Ovary (tissue), 10 donors: ENCODE measurements around the gene LAT. TPM values are rescaled to one million over a fixed set of nuclear protein-coding genes. Genes with fewer than 3 reads are reported as not detected.
A peak's percentile ranks its signal among the peaks of the same experiment; 100 is the strongest.

Experiments
- DNase-seq, 5 donors: peaks; one replicate each; pipeline ENCODE4 v3.0.0-alpha.2; 2019 to 2020
- H3K27ac ChIP-seq, 2 donors: fragments of 200-600 bp; one replicate each; pipeline versions ENCODE4 v1.5.1 to v1.8.0; 2019 to 2022
- H3K27me3 ChIP-seq: fragments of 200-600 bp; one replicate; pipeline ENCODE4 v1.8.0; 2022
- H3K36me3 ChIP-seq: fragments of 200-600 bp; sonication (generic); one replicate; pipeline ENCODE4 v1.5.1; 2019
- H3K4me1 ChIP-seq: one replicate; pipeline ENCODE4 v1.8.1; 2013; ENCODE audit warnings: mild to moderate bottlenecking, moderate library complexity; ENCODE audit not compliant: insufficient read depth
- H3K4me3 ChIP-seq: fragments of 200-600 bp; sonication (generic); one replicate; pipeline ENCODE4 v1.5.1; 2017
- H3K9me3 ChIP-seq, 2 donors: fragments of 200-600 bp in 1 of 2; sonication (generic) in 1 of 2; one replicate each; pipeline versions ENCODE4 v1.5.1 to v1.8.1; 2013 to 2019; ENCODE audit warnings: mild to moderate bottlenecking in 1 of 2, moderate library complexity in 1 of 2
- CTCF ChIP-seq, 3 donors: fragments of 450-650 bp in 2 of 3; fragments of 200-600 bp in 1 of 3; IDR thresholded peaks; one replicate each; pipeline versions ENCODE4 v1.5.1 to v1.8.0; 2016 to 2022; ENCODE audit warnings: antibody characterized with exemption in 3 of 3, mild to moderate bottlenecking in 1 of 3
- EP300 ChIP-seq: sonication (generic); formaldehyde crosslinking; IDR thresholded peaks from one replicate; pipeline ENCODE4 v1.6.1; 2017; ENCODE audit warnings: antibody characterized with exemption
- POLR2A ChIP-seq: fragments of 450-650 bp; IDR thresholded peaks from one replicate; pipeline ENCODE4 v1.6.1; 2017; ENCODE audit warnings: antibody characterized with exemption, mild to moderate bottlenecking, moderate library complexity
- WGBS, 3 donors: extraction: QIAGEN DNeasy Blood & Tissue Kit in 1 of 3; methylation state at CpG; one replicate each; pipeline versions ENCODE4 v1.1.5 to v1.1.7; 2013 to 2017; 5-methylcytosine and 5-hydroxymethylcytosine counted together
- intact Hi-C, 4 donors: fragments of 100-400 bp; cut with DNase I; formaldehyde crosslinking; loops; one replicate each; pipeline versions ENCODE4 v1.11.0 to v1.15.1; 2022 to 2023
- long read RNA-seq, 3 donors: library from polyadenylated mRNA in 2 of 3; unstranded in 2 of 3; transcript quantifications; one replicate each; pipeline ENCODE4 v2.0.0 and lab custom pipeline, GENCODE V29; 2021 to 2026
- polyA plus RNA-seq, 2 donors: library from polyadenylated mRNA; stranded (reverse); fragments of 200-250 nt in 1 of 2; fragments of 350-450 nt in 1 of 2; fragmentation: Illumina TruSeq in 1 of 2; extraction: RNeasy Lipid Tissue Mini Kit (QIAGEN cat#74804) in 1 of 2; gene quantifications; one replicate each; pipeline ENCODE4 v1.2.3, GENCODE V29; 2013 to 2014
- total RNA-seq, 7 donors: library from RNA; depleted of rRNA in 2 of 7; stranded (reverse); fragments of >200 nt in 2 of 7; fragmentation: NEBNext Ultra II Directional in 3 of 7; extraction: Animal tissue kit (Norgen Biotek cat#: 25700) in 3 of 7; gene quantifications; one replicate each; pipeline versions ENCODE4 v1.1.0 to v1.2.4, GENCODE V29; 2016 to 2023
- donor health status: DM: no; HTN: no; CAD: no; lungs with moderate emphysema.
- donor health status: DM: no; HTN: no; CAD: no.
- donor health status: Bipolar disorder and iron deficiency.
- donor health status: DM: yes; HTN: yes; CAD: no.
- donor health status: DM: no; HTN: no; CAD: no.
- donor health status: DM: yes; HTN: yes; CAD: no.

The LAT gene
- total RNA-seq = 1 to 10 TPM; 2.6 to 6.0 (median 4.6) TPM
- 1 to 10 TPM; 1.0 to 4.8 TPM for polyA plus RNA-seq
- long read RNA-seq, donor 1, partial matches to known transcripts = 0 of 1 reads
- long read RNA-seq, donor 1, other reads (novel, unspliced or antisense) = 0 of 1 reads
- long read RNA-seq, donor 2 = 0 reads
- long read RNA-seq, donor 3, partial matches to known transcripts = 0 of 2 reads
- long read RNA-seq, donor 3, other reads (novel, unspliced or antisense) = 1 of 2 reads

- intact Hi-C loops = loop anchor here in 1 of 4 donors (10.0 kb wide), 1 partner anchor 750 kb away; no protein-coding TSS in a partner anchor
- no peak within 1 kb of the TSS for H3K27ac ChIP-seq
- TF ChIP-seq CTCF (IDR thresholded peaks at IDR 0.05) = no peak
- no peak for TF ChIP-seq POLR2A
- no peak for TF ChIP-seq EP300
- DNase-seq = no peak
- H3K4me1 ChIP-seq = no peaks in the 10 kb centered on the region
- WGBS, 3 donors = 74 to 83% (median 78%) methylated on average over 6 to 24 of the region's 24 CpGs
- no peaks in the 10 kb centered on the region for H3K9me3 ChIP-seq
- no peaks in the 10 kb centered on the region for H3K36me3 ChIP-seq
- H3K4me3 ChIP-seq = no peak within 1 kb of the TSS
- H3K27me3 ChIP-seq = no peaks in the 10 kb centered on the region
Observed at GRCh38 chr16:28984619-28985135, at the start of gene LAT. TSS of gene LAT (plus strand) at chr16:28985052. CDS start at chr16:28985418, 366 bp downstream.

GRCh38 chr16:28935346-28935745, 49.5 kb upstream of the LAT start:
- 95 to 98% (median 96%) methylated on average over 4 of the region's 4 CpGs for WGBS, 3 donors

GRCh38 chr16:28935924-28936783, 48.7 kb upstream of the LAT start:
- WGBS, 3 donors = 16 to 24% (median 23%) methylated on average over 36 of the region's 36 CpGs
- H3K4me3 ChIP-seq = no peak overlapping the region
- no peak overlapping the region for H3K27ac ChIP-seq
- peaks cover 5% of the 10 kb centered on the region for H3K4me1 ChIP-seq
- H3K9me3 ChIP-seq = no peaks in the 10 kb centered on the region
- H3K36me3 ChIP-seq = no peaks in the 10 kb centered on the region
- DNase-seq = peak; percentile 76 to 87 (median 82)
- intact Hi-C loops = loop anchor here in 2 of 4 donors (5.0 to 10.0 kb wide), 2 partner anchors 111 to 124 kb away; partner anchors contain the start of gene ATXN2L (in 1 of the 2)
- no peaks in the 10 kb centered on the region for H3K27me3 ChIP-seq
- TF ChIP-seq POLR2A (no peak), CTCF (IDR thresholded peaks at IDR 0.05) (no peak), EP300 (no peak)

More at GRCh38 chr16:28935346-28935745, 49.5 kb upstream of the LAT start:
- no peaks in the 10 kb centered on the region for H3K36me3 ChIP-seq
- H3K27me3 ChIP-seq = no peaks in the 10 kb centered on the region
- no peak for DNase-seq
- peaks cover 5% of the 10 kb centered on the region for H3K4me1 ChIP-seq
- H3K9me3 ChIP-seq = no peaks in the 10 kb centered on the region
- intact Hi-C loops = loop anchor here in 2 of 4 donors (5.0 to 10.0 kb wide), 2 partner anchors 111 to 123 kb away; partner anchors contain the start of gene ATXN2L (in 1 of the 2)
- H3K27ac ChIP-seq = no peak overlapping the region
- TF ChIP-seq POLR2A = no peak
- TF ChIP-seq CTCF (IDR thresholded peaks at IDR 0.05) = no peak
- no peak overlapping the region for H3K4me3 ChIP-seq

- H3K27ac ChIP-seq = no peak overlapping the region
- intact Hi-C loops = loop anchor here in 2 of 4 donors (5.0 to 10.0 kb wide), 2 partner anchors 112 to 124 kb away; partner anchors contain the start of gene ATXN2L (in 1 of the 2)
- H3K9me3 ChIP-seq = no peaks in the 10 kb centered on the region
- H3K27me3 ChIP-seq = no peaks in the 10 kb centered on the region
- H3K36me3 ChIP-seq = no peaks in the 10 kb centered on the region
- H3K4me1 ChIP-seq = peaks cover 5% of the 10 kb centered on the region
- TF ChIP-seq EP300 (no peak), CTCF (IDR thresholded peaks at IDR 0.05) (no peak), POLR2A (no peak)
- no peak for DNase-seq
- no peak overlapping the region for H3K4me3 ChIP-seq
- WGBS, 3 donors = 66 to 69% (median 68%) methylated on average over 26 of the region's 26 CpGs
Observed at GRCh38 chr16:28936784-28937155, 48.1 kb upstream of the LAT start.
